HEK293 (cell line): ENCODE results near the gene NDUFV1.

Experiments used
- KLF16 ChIP-seq: fragments of 450-650 bp; formaldehyde crosslinking; IDR thresholded peaks from 2 replicates; pipeline ENCODE4 v1.5.1; 2017; ENCODE audit warnings: missing biosample characterization, missing genetic modification characterization
- ZNF112 ChIP-seq: fragments of 450-650 bp; formaldehyde crosslinking; IDR thresholded peaks from 2 replicates; pipeline ENCODE4 v1.5.0; 2017; ENCODE audit warnings: missing biosample characterization, missing genetic modification characterization
- ZNF350 ChIP-seq: fragments of 450-650 bp; formaldehyde crosslinking; IDR thresholded peaks from 2 replicates; pipeline ENCODE4 v1.5.0; 2017; ENCODE audit warnings: missing biosample characterization, mild to moderate bottlenecking, missing genetic modification characterization
- ZNF416 ChIP-seq: fragments of 450-650 bp; formaldehyde crosslinking; IDR thresholded peaks from 2 replicates; pipeline ENCODE4 v1.5.1; 2016; ENCODE audit warnings: missing biosample characterization, missing genetic modification characterization
- ZNF426 ChIP-seq: fragments of 450-650 bp; formaldehyde crosslinking; IDR thresholded peaks from 2 replicates; pipeline ENCODE4 v1.5.1; 2017; ENCODE audit warnings: missing biosample characterization, missing genetic modification characterization, mild to moderate bottlenecking, inconsistent platforms, moderate library complexity
- ZNF701 ChIP-seq: fragments of 450-650 bp; formaldehyde crosslinking; IDR thresholded peaks from 2 replicates; pipeline ENCODE4 v1.5.1; 2016; ENCODE audit warnings: missing biosample characterization, missing genetic modification characterization
- TF ChIP-seq, protein P1 (sequence below): fragments of 450-650 bp; formaldehyde crosslinking; IDR thresholded peaks from 2 replicates; pipeline ENCODE4 v1.5.1; 2016; ENCODE audit warnings: missing biosample characterization, missing genetic modification characterization
- TF ChIP-seq, protein P2 (sequence below): fragments of 450-650 bp; formaldehyde crosslinking; IDR thresholded peaks from 2 replicates; pipeline ENCODE4 v1.5.1; 2016; ENCODE audit warnings: missing biosample characterization, missing genetic modification characterization, low read depth

DNA sequence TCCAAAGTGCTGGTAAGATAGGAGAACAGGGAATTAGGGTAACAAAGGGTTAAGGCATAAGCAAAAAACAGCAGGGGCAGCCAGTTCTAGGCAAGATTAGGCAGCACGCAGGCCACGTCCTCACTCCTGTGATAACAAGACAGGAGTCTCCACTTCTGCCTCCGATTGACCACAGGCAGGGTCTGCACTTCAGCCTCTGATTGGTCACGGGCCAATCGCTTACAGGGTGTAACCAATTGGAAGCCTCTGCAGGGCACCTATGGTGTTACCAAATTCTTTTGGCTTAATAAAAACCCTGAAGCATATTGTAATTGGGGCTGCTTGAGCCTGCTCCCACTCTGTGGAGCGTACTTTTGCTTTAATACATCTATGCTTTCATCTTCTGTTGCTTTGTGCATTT lies 35.3 kb upstream of the NDUFV1 start:
- TF ChIP-seq, protein P1, sequence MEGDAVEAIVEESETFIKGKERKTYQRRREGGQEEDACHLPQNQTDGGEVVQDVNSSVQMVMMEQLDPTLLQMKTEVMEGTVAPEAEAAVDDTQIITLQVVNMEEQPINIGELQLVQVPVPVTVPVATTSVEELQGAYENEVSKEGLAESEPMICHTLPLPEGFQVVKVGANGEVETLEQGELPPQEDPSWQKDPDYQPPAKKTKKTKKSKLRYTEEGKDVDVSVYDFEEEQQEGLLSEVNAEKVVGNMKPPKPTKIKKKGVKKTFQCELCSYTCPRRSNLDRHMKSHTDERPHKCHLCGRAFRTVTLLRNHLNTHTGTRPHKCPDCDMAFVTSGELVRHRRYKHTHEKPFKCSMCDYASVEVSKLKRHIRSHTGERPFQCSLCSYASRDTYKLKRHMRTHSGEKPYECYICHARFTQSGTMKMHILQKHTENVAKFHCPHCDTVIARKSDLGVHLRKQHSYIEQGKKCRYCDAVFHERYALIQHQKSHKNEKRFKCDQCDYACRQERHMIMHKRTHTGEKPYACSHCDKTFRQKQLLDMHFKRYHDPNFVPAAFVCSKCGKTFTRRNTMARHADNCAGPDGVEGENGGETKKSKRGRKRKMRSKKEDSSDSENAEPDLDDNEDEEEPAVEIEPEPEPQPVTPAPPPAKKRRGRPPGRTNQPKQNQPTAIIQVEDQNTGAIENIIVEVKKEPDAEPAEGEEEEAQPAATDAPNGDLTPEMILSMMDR = no peak
- TF ChIP-seq ZNF112 (tag by site-specific recombination) = no peak
- no peak for TF ChIP-seq KLF16 (tag by site-specific recombination)
- TF ChIP-seq ZNF426 (tag by site-specific recombination) = no peak
- TF ChIP-seq ZNF350 (tag by site-specific recombination) = no peak
- no peak for TF ChIP-seq ZNF416
- no peak for TF ChIP-seq ZNF701 (tag by site-specific recombination)
- TF ChIP-seq, protein P2, sequence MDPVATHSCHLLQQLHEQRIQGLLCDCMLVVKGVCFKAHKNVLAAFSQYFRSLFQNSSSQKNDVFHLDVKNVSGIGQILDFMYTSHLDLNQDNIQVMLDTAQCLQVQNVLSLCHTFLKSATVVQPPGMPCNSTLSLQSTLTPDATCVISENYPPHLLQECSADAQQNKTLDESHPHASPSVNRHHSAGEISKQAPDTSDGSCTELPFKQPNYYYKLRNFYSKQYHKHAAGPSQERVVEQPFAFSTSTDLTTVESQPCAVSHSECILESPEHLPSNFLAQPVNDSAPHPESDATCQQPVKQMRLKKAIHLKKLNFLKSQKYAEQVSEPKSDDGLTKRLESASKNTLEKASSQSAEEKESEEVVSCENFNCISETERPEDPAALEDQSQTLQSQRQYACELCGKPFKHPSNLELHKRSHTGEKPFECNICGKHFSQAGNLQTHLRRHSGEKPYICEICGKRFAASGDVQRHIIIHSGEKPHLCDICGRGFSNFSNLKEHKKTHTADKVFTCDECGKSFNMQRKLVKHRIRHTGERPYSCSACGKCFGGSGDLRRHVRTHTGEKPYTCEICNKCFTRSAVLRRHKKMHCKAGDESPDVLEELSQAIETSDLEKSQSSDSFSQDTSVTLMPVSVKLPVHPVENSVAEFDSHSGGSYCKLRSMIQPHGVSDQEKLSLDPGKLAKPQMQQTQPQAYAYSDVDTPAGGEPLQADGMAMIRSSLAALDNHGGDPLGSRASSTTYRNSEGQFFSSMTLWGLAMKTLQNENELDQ = no peak
